HCT116 (cell line): ENCODE results near the gene SLC15A5. TPM values are rescaled to one million over a fixed set of nuclear protein-coding genes. Genes with fewer than 3 reads are reported as not detected.

ENCODE experiments used
- ATAC-seq: fragments of 200-7000 bp; cut with Tn5 transposase; 2 replicates; pipeline ENCODE4 v1.9.1; 2020; ENCODE audit warnings: mild to moderate bottlenecking, moderate library complexity
- BruUV-seq: library from RNA; stranded (reverse); fragments of 400-500 nt; replicated peaks from 2 replicates; lab custom pipeline; 2021; lab: Mats Ljungman, UMichigan
- CTCF ChIA-PET: fragments of 300-600 bp; sonication (Branson Sonifier 250); formaldehyde crosslinking; loops from one replicate; lab custom pipeline; 2021; ENCODE audit warnings: antibody characterized with exemption; lab: Charles Lee
- POLR2A ChIA-PET: fragments of 300-600, 350-600 bp; sonication (Branson Sonifier 250); formaldehyde crosslinking; loops from one replicate; lab custom pipeline; 2021; ENCODE audit warnings: antibody characterized with exemption; lab: Charles Lee
- RAD21 ChIA-PET, 2 experiments: fragments of 300-600 bp; sonication (Branson Sonifier 250); formaldehyde crosslinking; loops; one replicate each; lab custom pipeline; 2023; ENCODE audit warnings: low total read pairs in 2 of 2; ENCODE audit not compliant: uncharacterized antibody in 2 of 2, unreplicated experiment in 2 of 2, low non-redundant PET in 1 of 2; lab: Charles Lee
- DNase-seq: peaks from one replicate; pipeline ENCODE4 v3.0.0-alpha.2; 2010; ENCODE audit warnings: low read depth, low spot score
- H2AFZ ChIP-seq: fragments of 200-600 bp; shearing (Covaris generic), sonication (generic); 2 replicates; pipeline ENCODE4 v1.6.1; 2017; ENCODE audit warnings: low read depth, mixed run types, mixed read lengths, antibody characterized with exemption, low read length; ENCODE audit not compliant: poor library complexity, severe bottlenecking
- H3K27ac ChIP-seq: 2 replicates; pipeline ENCODE4 v1.5.1; 2012; ENCODE audit warnings: low read depth, low read length
- H3K27me3 ChIP-seq: fragments of 200-600 bp; sonication (generic); 2 replicates; pipeline ENCODE4 v1.6.1; 2016; ENCODE audit warnings: mixed run types, low read length, mixed read lengths; ENCODE audit not compliant: insufficient read depth
- H3K36me3 ChIP-seq, 2 experiments: fragments of 200-500 bp in 1 of 2; fragments of 200-600 bp in 1 of 2; sonication (Bioruptor generic) in 1 of 2; sonication (generic) in 1 of 2; 2 replicates each; pipeline versions ENCODE4 v1.5.1 to v1.6.1; 2014 to 2016; ENCODE audit warnings: low read length in 2 of 2, inconsistent platforms in 1 of 2, mixed read lengths in 1 of 2, mixed run types in 1 of 2; ENCODE audit not compliant: insufficient read depth in 2 of 2, control insufficient read depth in 1 of 2
- H3K4me1 ChIP-seq, 2 experiments: fragments of 200-600 bp in 1 of 2; sonication (generic) in 1 of 2; 2 replicates each; pipeline versions ENCODE4 v1.5.1 to v1.6.1; 2012 to 2017; ENCODE audit warnings: low read length in 2 of 2, inconsistent platforms in 1 of 2, mild to moderate bottlenecking in 1 of 2, mixed read lengths in 1 of 2, mixed run types in 1 of 2, moderate library complexity in 1 of 2; ENCODE audit not compliant: insufficient read depth in 2 of 2, control insufficient read depth in 1 of 2
- H3K4me2 ChIP-seq: fragments of 200-600 bp; sonication (generic); 2 replicates; pipeline ENCODE4 v1.6.1; 2017; ENCODE audit warnings: mixed run types, low read length, mixed read lengths
- H3K4me3 ChIP-seq, 2 experiments: fragments of 200-600 bp in 1 of 2; sonication (generic) in 1 of 2; replicated peaks in 1 of 2; 2 replicates each; pipeline ENCODE4 v1.5.1; 2011 to 2016; ENCODE audit warnings: low read length in 2 of 2, control low read depth in 1 of 2, low read depth in 1 of 2, mild to moderate bottlenecking in 1 of 2, mixed read lengths in 1 of 2, mixed run types in 1 of 2
- H3K79me2 ChIP-seq: fragments of 200-600 bp; sonication (generic); 2 replicates; pipeline ENCODE4 v1.6.1; 2017; ENCODE audit warnings: mild to moderate bottlenecking, mixed run types, low read length, moderate library complexity, mixed read lengths; ENCODE audit not compliant: insufficient read depth
- H3K9ac ChIP-seq: fragments of 200-600 bp; sonication (generic); 2 replicates; pipeline ENCODE4 v1.6.1; 2016; ENCODE audit warnings: low read length, mixed read lengths
- H3K9me2 ChIP-seq: fragments of 200-600 bp; sonication (generic), shearing (Covaris generic); 2 replicates; pipeline ENCODE4 v1.6.1; 2017; ENCODE audit warnings: mixed run types, mild to moderate bottlenecking, moderate library complexity; ENCODE audit not compliant: insufficient read depth
- H3K9me3 ChIP-seq, 2 experiments: fragments of 200-500 bp in 1 of 2; fragments of 200-600 bp in 1 of 2; sonication (Bioruptor generic) in 1 of 2; sonication (generic) in 1 of 2; 2 replicates each; pipeline ENCODE4 v1.6.1; 2014 to 2017; ENCODE audit warnings: low read length in 2 of 2, mixed read lengths in 2 of 2, inconsistent platforms in 1 of 2, low read depth in 1 of 2, mild to moderate bottlenecking in 1 of 2, mixed run types in 1 of 2, moderate library complexity in 1 of 2; ENCODE audit not compliant: control insufficient read depth in 1 of 2, insufficient read depth in 1 of 2
- H4K20me1 ChIP-seq: fragments of 200-600 bp; sonication (generic), shearing (Covaris generic); 2 replicates; pipeline ENCODE4 v1.6.1; 2017; ENCODE audit warnings: mixed run types, mild to moderate bottlenecking, moderate library complexity; ENCODE audit not compliant: insufficient read depth
- ATF3 ChIP-seq: IDR thresholded peaks from 2 replicates; pipeline ENCODE4 v1.6.1; 2012
- CBX3 ChIP-seq: IDR thresholded peaks from 2 replicates; pipeline ENCODE4 v1.6.1; 2012; ENCODE audit warnings: low read depth
- CEBPB ChIP-seq: IDR thresholded peaks from 2 replicates; pipeline ENCODE4 v1.6.1; 2012; ENCODE audit warnings: low read depth
- EGR1 ChIP-seq: IDR thresholded peaks from 2 replicates; pipeline ENCODE4 v1.6.1; 2012; ENCODE audit warnings: low read depth
- ELF1 ChIP-seq: IDR thresholded peaks from 2 replicates; pipeline ENCODE4 v1.6.1; 2012; ENCODE audit warnings: low read depth, borderline replicate concordance
- EZH2phosphoT487 ChIP-seq: fragments of 200-600 bp; IDR thresholded peaks from 2 replicates; pipeline ENCODE4 v1.6.1; 2018; ENCODE audit warnings: antibody characterized with exemption, borderline replicate concordance
- POLR2A ChIP-seq: IDR thresholded peaks from 2 replicates; pipeline ENCODE4 v1.7.0; 2011; ENCODE audit warnings: borderline replicate concordance; ENCODE audit not compliant: insufficient read depth, insufficient read length; ENCODE audit errors: extremely low read depth
- POLR2AphosphoS5 ChIP-seq: IDR thresholded peaks from 2 replicates; pipeline ENCODE4 v1.6.1; 2011; ENCODE audit warnings: mild to moderate bottlenecking, low read depth, low read length, moderate library complexity
- RAD21 ChIP-seq: IDR thresholded peaks from 2 replicates; pipeline ENCODE4 v1.6.1; 2012; ENCODE audit warnings: low read depth, mild to moderate bottlenecking
- SP1 ChIP-seq: IDR thresholded peaks from 2 replicates; pipeline ENCODE4 v1.6.1; 2012; ENCODE audit warnings: low read depth
- TCF7L2 ChIP-seq: IDR thresholded peaks from 2 replicates; pipeline ENCODE4 v1.7.0; 2011; ENCODE audit warnings: borderline replicate concordance, inconsistent platforms; ENCODE audit not compliant: insufficient read depth, insufficient read length; ENCODE audit errors: extremely low read depth
- YY1 ChIP-seq: IDR thresholded peaks from 2 replicates; pipeline ENCODE4 v1.6.1; 2011; ENCODE audit warnings: low read length, low read depth, moderate library complexity, mild to moderate bottlenecking; ENCODE audit not compliant: insufficient replicate concordance; ENCODE audit errors: extremely low read depth
- ZNF274 ChIP-seq: fragments of 200-500 bp; sonication (Bioruptor generic); IDR thresholded peaks from 2 replicates; pipeline ENCODE4 v1.6.1; 2014; ENCODE audit warnings: mild to moderate bottlenecking, low read depth, low read length, inconsistent platforms
- intact Hi-C: fragments of 100-400 bp; cut with micrococcal nuclease; formaldehyde crosslinking; loops from 2 replicates; pipeline ENCODE4 v1.10.0; 2022
- total RNA-seq: library from RNA; stranded (reverse); gene quantifications from one replicate; pipeline ENCODE4 v1.2.1, GENCODE V29; 2021; ENCODE audit not compliant: unreplicated experiment
- TF ChIP-seq, protein P1 (sequence below): IDR thresholded peaks from 2 replicates; pipeline ENCODE4 v1.6.1; 2011; ENCODE audit warnings: mild to moderate bottlenecking, low read length, moderate library complexity; ENCODE audit not compliant: insufficient replicate concordance; ENCODE audit errors: extremely low read depth
- TF ChIP-seq, protein P2 (sequence below), 3 experiments: fragments of 200-600 bp in 1 of 3; sonication (generic) in 1 of 3; IDR thresholded peaks in 2 of 3; conservative IDR thresholded peaks in 1 of 3; 2 replicates each; pipeline ENCODE4 v1.5.1; 2012 to 2017; ENCODE audit warnings: low read depth in 2 of 3, low read length in 2 of 3, antibody characterized with exemption in 1 of 3, borderline replicate concordance in 1 of 3, control low read depth in 1 of 3, mild to moderate bottlenecking in 1 of 3, mixed read lengths in 1 of 3, mixed run types in 1 of 3, moderate library complexity in 1 of 3; ENCODE audit not compliant: insufficient read depth in 1 of 3
- TF ChIP-seq, protein P3 (sequence below): IDR thresholded peaks from 2 replicates; pipeline ENCODE4 v1.6.1; 2012

Gene SLC15A5
- total RNA-seq, 1 experiment from 2014 or later, result not detected

GRCh38 chr12:16325426-16325825 lies 47.9 kb upstream of the SLC15A5 start:
- intact Hi-C loops, result no loop called here
- TF ChIP-seq CEBPB (no peak), SP1 (no peak), ELF1 (no peak), POLR2A (no peak), ZNF274 (no peak), EGR1 (no peak), CBX3 (no peak)
- TF ChIP-seq, protein P1, sequence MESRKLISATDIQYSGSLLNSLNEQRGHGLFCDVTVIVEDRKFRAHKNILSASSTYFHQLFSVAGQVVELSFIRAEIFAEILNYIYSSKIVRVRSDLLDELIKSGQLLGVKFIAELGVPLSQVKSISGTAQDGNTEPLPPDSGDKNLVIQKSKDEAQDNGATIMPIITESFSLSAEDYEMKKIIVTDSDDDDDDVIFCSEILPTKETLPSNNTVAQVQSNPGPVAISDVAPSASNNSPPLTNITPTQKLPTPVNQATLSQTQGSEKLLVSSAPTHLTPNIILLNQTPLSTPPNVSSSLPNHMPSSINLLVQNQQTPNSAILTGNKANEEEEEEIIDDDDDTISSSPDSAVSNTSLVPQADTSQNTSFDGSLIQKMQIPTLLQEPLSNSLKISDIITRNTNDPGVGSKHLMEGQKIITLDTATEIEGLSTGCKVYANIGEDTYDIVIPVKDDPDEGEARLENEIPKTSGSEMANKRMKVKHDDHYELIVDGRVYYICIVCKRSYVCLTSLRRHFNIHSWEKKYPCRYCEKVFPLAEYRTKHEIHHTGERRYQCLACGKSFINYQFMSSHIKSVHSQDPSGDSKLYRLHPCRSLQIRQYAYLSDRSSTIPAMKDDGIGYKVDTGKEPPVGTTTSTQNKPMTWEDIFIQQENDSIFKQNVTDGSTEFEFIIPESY, result no peak
- TF ChIP-seq, all 23 proteins: peak for 0
- no peaks in the 10 kb centered on the region for H3K4me1 ChIP-seq
- no peaks in the 10 kb centered on the region for H3K79me2 ChIP-seq
- no peak overlapping the region for H3K4me3 ChIP-seq
- POLR2A ChIA-PET, result no interaction called here
- no peak overlapping the region for H3K27ac ChIP-seq
- H3K9me3 ChIP-seq, result no peaks in the 10 kb centered on the region
- no peak overlapping the region for H3K4me2 ChIP-seq
- no TSS peak for BruUV-seq
- H2AFZ ChIP-seq, result no peak overlapping the region
- H3K27me3 ChIP-seq, result no peaks in the 10 kb centered on the region
- no peak overlapping the region for H3K9ac ChIP-seq
- no peaks in the 10 kb centered on the region for H3K36me3 ChIP-seq
- no peak for ATAC-seq
- CTCF ChIA-PET, result no interaction called here
- H3K9me2 ChIP-seq, result no peaks in the 10 kb centered on the region
- DNase-seq, result no peak
- RAD21 ChIA-PET, result no interaction called here
- H4K20me1 ChIP-seq, result no peaks in the 10 kb centered on the region

DNA sequence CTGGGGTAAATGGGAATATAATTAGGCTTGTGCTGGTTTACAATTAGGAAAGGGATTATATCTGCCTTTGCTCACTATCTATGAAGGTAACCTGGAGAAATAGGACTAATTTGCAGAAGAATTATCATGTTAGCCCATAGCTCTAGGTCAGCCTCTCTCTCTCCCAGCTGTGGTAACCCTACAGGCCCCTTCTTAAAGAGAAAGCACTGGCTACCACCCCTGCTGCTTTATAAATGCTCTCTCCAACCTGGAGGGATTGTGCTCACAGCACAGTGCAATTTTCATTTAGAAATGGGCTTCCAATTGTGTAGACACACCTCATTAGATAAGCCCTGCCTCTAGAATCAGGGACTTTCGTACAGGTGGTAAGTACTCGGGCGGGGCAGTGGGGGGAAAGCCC lies 47.3 kb upstream of the SLC15A5 start:
- ChIA-PET RAD21 (no interaction called here), POLR2A (no interaction called here), CTCF (no interaction called here)
- H3K79me2 ChIP-seq, result no peaks in the 10 kb centered on the region
- H3K4me3 ChIP-seq, result no peak overlapping the region
- no peak overlapping the region for H2AFZ ChIP-seq
- no peaks in the 10 kb centered on the region for H3K9me2 ChIP-seq
- no peaks in the 10 kb centered on the region for H3K4me1 ChIP-seq
- H3K27ac ChIP-seq, result no peak overlapping the region
- H3K4me2 ChIP-seq, result no peak overlapping the region
- H3K36me3 ChIP-seq, result no peaks in the 10 kb centered on the region
- no peak for DNase-seq
- no peak overlapping the region for H3K9ac ChIP-seq
- H3K9me3 ChIP-seq, result no peaks in the 10 kb centered on the region
- BruUV-seq, result no TSS peak
- no peak for ATAC-seq
- H4K20me1 ChIP-seq, result no peaks in the 10 kb centered on the region
- no peaks in the 10 kb centered on the region for H3K27me3 ChIP-seq
- intact Hi-C loops, result no loop called here
- TF ChIP-seq, protein P2, sequence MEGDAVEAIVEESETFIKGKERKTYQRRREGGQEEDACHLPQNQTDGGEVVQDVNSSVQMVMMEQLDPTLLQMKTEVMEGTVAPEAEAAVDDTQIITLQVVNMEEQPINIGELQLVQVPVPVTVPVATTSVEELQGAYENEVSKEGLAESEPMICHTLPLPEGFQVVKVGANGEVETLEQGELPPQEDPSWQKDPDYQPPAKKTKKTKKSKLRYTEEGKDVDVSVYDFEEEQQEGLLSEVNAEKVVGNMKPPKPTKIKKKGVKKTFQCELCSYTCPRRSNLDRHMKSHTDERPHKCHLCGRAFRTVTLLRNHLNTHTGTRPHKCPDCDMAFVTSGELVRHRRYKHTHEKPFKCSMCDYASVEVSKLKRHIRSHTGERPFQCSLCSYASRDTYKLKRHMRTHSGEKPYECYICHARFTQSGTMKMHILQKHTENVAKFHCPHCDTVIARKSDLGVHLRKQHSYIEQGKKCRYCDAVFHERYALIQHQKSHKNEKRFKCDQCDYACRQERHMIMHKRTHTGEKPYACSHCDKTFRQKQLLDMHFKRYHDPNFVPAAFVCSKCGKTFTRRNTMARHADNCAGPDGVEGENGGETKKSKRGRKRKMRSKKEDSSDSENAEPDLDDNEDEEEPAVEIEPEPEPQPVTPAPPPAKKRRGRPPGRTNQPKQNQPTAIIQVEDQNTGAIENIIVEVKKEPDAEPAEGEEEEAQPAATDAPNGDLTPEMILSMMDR (IDR thresholded peaks at IDR 0.05 in 2 of 3, conservative IDR thresholded peaks at IDR 0.05 in 1 of 3; ENCODE audit: borderline replicate concordance in 1 of 3, insufficient read depth in 1 of 3, low read depth in 2 of 3, low read length in 2 of 3), result no peak
- TF ChIP-seq TCF7L2 (no peak), EZH2phosphoT487 (no peak), POLR2AphosphoS5 (no peak), ZNF274 (no peak), EGR1 (no peak), YY1 (no peak), CBX3 (no peak), RAD21 (no peak), ATF3 (no peak)
- TF ChIP-seq, protein P3, sequence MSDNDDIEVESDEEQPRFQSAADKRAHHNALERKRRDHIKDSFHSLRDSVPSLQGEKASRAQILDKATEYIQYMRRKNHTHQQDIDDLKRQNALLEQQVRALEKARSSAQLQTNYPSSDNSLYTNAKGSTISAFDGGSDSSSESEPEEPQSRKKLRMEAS, result no peak
